H1 (cell line): ENCODE results near the gene MOGAT3. TPM values are rescaled to one million over a fixed set of nuclear protein-coding genes. Genes with fewer than 3 reads are reported as not detected.

ENCODE experiments used
- CHD1 ChIP-seq: IDR thresholded peaks from 2 replicates; pipeline ENCODE4 v1.6.1; 2012; ENCODE audit warnings: low read depth, low read length, improper control_type of control experiment
- CREB1 ChIP-seq: IDR thresholded peaks from 2 replicates; pipeline ENCODE4 v1.6.1; 2012; ENCODE audit warnings: inconsistent platforms
- CTBP2 ChIP-seq: IDR thresholded peaks from 2 replicates; pipeline ENCODE4 v1.7.0; 2011; ENCODE audit warnings: borderline replicate concordance, mild to moderate bottlenecking, moderate library complexity, mixed read lengths, low read length; ENCODE audit not compliant: insufficient read depth, insufficient read length
- FOSL1 ChIP-seq: IDR thresholded peaks from 2 replicates; pipeline ENCODE4 v1.6.1; 2011; ENCODE audit warnings: mild to moderate bottlenecking, low read depth, low read length, moderate library complexity; ENCODE audit not compliant: insufficient read depth
- GABPA ChIP-seq: IDR thresholded peaks from 2 replicates; pipeline ENCODE4 v1.6.1; 2011; ENCODE audit warnings: mild to moderate bottlenecking, low read length, moderate library complexity, borderline replicate concordance; ENCODE audit not compliant: insufficient read depth
- GTF2F1 ChIP-seq: IDR thresholded peaks from 2 replicates; pipeline ENCODE4 v1.6.1; 2012; ENCODE audit warnings: low read depth, low read length, improper control_type of control experiment, borderline replicate concordance
- HDAC2 ChIP-seq, 2 experiments: fragments of 300-600 bp in 1 of 2; sonication (generic) in 1 of 2; IDR thresholded peaks; 2 replicates each; pipeline ENCODE4 v1.6.1; 2011 to 2012; ENCODE audit warnings: low read depth in 2 of 2, low read length in 2 of 2, mild to moderate bottlenecking in 2 of 2, moderate library complexity in 2 of 2, borderline replicate concordance in 1 of 2, inconsistent platforms in 1 of 2
- KDM4A ChIP-seq: IDR thresholded peaks from one replicate; pipeline ENCODE4 v1.7.1; 2012; ENCODE audit warnings: low read depth, mild to moderate bottlenecking, moderate library complexity, low read length, inconsistent platforms; ENCODE audit not compliant: severe bottlenecking
- MAX ChIP-seq: IDR thresholded peaks from 2 replicates; pipeline ENCODE4 v1.6.1; 2012; ENCODE audit warnings: inconsistent platforms
- NRF1 ChIP-seq: IDR thresholded peaks from 2 replicates; pipeline ENCODE4 v1.6.1; 2011; ENCODE audit warnings: mild to moderate bottlenecking, low read depth, low read length, improper control_type of control experiment
- POLR2AphosphoS5 ChIP-seq: IDR thresholded peaks from 2 replicates; pipeline ENCODE4 v1.6.1; 2011; ENCODE audit warnings: low read depth, low read length
- POU5F1 ChIP-seq: IDR thresholded peaks from 2 replicates; pipeline ENCODE4 v1.6.1; 2011; ENCODE audit warnings: low read depth, mild to moderate bottlenecking, low read length, moderate library complexity
- RAD21 ChIP-seq, 2 experiments: IDR thresholded peaks in 1 of 2; conservative IDR thresholded peaks in 1 of 2; 2 replicates each; pipeline ENCODE4 v1.6.1; 2011; ENCODE audit warnings: low read depth in 2 of 2, low read length in 2 of 2, improper control_type of control experiment in 1 of 2, inconsistent platforms in 1 of 2, mild to moderate bottlenecking in 1 of 2, moderate library complexity in 1 of 2
- RBBP5 ChIP-seq: IDR thresholded peaks from 2 replicates; pipeline ENCODE4 v1.7.1; 2012; ENCODE audit warnings: low read depth, mild to moderate bottlenecking, inconsistent platforms, low read length, moderate library complexity, borderline replicate concordance
- SAP30 ChIP-seq: fragments of 300-600 bp; sonication (generic); IDR thresholded peaks from 2 replicates; pipeline ENCODE4 v1.7.1; 2012; ENCODE audit warnings: low read length, moderate library complexity, mild to moderate bottlenecking, inconsistent platforms; ENCODE audit not compliant: insufficient read depth, insufficient replicate concordance
- SIN3A ChIP-seq, 2 experiments: IDR thresholded peaks in 1 of 2; conservative IDR thresholded peaks in 1 of 2; 2 replicates each; pipeline ENCODE4 v1.6.1; 2011 to 2012; ENCODE audit warnings: low read length in 2 of 2, improper control_type of control experiment in 1 of 2, low read depth in 1 of 2, mild to moderate bottlenecking in 1 of 2
- SIX5 ChIP-seq: IDR thresholded peaks from 2 replicates; pipeline ENCODE4 v1.6.1; 2011; ENCODE audit warnings: mild to moderate bottlenecking, low read depth, low read length
- SP2 ChIP-seq: IDR thresholded peaks from 2 replicates; pipeline ENCODE4 v1.6.1; 2012; ENCODE audit warnings: mild to moderate bottlenecking, low read length, inconsistent platforms
- TBP ChIP-seq: IDR thresholded peaks from 2 replicates; pipeline ENCODE4 v1.6.1; 2011; ENCODE audit warnings: low read depth, low read length, improper control_type of control experiment
- TEAD4 ChIP-seq: IDR thresholded peaks from 2 replicates; pipeline ENCODE4 v1.6.1; 2012; ENCODE audit warnings: low read depth, low read length, inconsistent platforms, mixed read lengths
- USF2 ChIP-seq: IDR thresholded peaks from 2 replicates; pipeline ENCODE4 v1.6.1; 2011; ENCODE audit warnings: low read length, improper control_type of control experiment
- YY1 ChIP-seq: IDR thresholded peaks from 2 replicates; pipeline ENCODE4 v1.6.1; 2011; ENCODE audit warnings: low read depth, mild to moderate bottlenecking, low read length
- polyA plus RNA-seq, 7 experiments: library from polyadenylated mRNA; depleted of rRNA in 3 of 7; stranded (reverse) in 5 of 7; unstranded in 2 of 7; fragments of >200 nt in 5 of 7; fragments of 200-250 nt in 2 of 7; gene quantifications; 1 replicate in 5 of 7; 2 replicates in 1 of 7; 4 replicates in 1 of 7; pipeline versions ENCODE4 v1.2.1 to v1.2.3, GENCODE V29; 2011 to 2013; ENCODE audit warnings: missing spikeins in 2 of 7, mixed read lengths in 2 of 7
- total RNA-seq: library from RNA; stranded (reverse); fragmentation: NEBNext Ultra II Directional; extraction: Animal tissue kit (Norgen Biotek cat#: 25700); gene quantifications from 2 replicates; pipeline ENCODE4 v1.2.1, GENCODE V29; 2021

MOGAT3 gene
- total and polyA plus RNA-seq, 2 of the 8 experiments (the other 6 are each of a cell fraction or from before 2014, with no cell fraction given): 0.21 to 0.82 TPM

DNA sequence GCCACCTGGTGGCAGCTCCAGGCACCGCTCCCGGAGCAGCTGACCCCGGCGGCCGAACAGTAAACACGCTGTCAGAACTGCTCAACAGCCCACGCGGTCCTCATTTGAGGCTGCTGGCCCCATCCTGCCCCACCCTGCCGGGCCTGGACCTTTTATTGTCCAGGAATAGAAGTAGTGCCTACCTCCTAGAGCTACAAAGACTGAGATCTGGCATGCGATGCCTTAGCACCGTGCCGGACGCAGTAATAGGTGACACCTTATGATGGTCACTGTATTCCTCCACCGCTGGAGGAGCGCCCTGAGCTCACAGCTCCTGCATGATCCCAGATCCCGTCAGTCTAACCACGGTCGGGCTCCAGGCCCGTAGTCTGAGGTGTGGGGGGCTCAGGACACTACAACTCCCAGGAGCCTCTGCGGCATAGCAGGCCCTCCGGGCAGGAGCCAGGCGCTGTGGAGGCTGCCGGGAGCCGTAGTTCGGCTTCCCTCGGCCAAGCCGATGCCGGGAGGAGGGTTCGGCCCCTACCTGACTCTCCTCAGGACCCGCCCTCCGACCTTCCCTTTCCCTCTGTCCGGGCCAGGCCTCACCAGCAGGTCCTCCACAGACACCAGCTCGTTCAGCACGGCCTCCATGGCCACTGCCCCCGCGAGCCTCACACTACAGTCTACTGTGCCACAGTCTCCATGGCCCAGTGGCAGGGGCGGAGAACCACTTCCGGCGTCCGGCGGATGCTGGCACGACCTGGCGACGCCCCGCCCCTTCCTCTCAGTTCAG, 43.7 kb upstream of the MOGAT3 start, which contains the start of gene FIS1 (continued):
- TF ChIP-seq USF2 (no peak), SAP30 (peak; percentile 99), CTBP2 (no peak), GABPA (peak; percentile 88), GTF2F1 (no peak), SIX5 (peak; percentile 95), CHD1 (no peak), NRF1 (no peak), FOSL1 (no peak), CREB1 (peak; percentile 36), HDAC2 (IDR thresholded peaks at IDR 0.05; ENCODE audit: borderline replicate concordance in 1 of 2, low read depth in 2 of 2, low read length in 2 of 2) (peak in 1 of 2 experiments; percentile 98; a peak in 2 of 4 replicates), POLR2AphosphoS5 (peak; percentile 79), RBBP5 (0 out of 2 replicates have a peak, but pooled peaks have one; percentile 8), YY1 (peak; percentile 14; the same call in 1 of the 2 replicates), TBP (peak; percentile 17; the same call in 1 of the 2 replicates), MAX (peak; percentile 82), SP2 (no peak), TEAD4 (no peak), RAD21 (IDR thresholded peaks at IDR 0.05 in 1 of 2, conservative IDR thresholded peaks at IDR 0.05 in 1 of 2; ENCODE audit: low read depth in 2 of 2, low read length in 2 of 2) (peak in 1 of 2 experiments; percentile 54; a peak in 3 of 4 replicates), SIN3A (conservative IDR thresholded peaks at IDR 0.05 in 1 of 2, IDR thresholded peaks at IDR 0.05 in 1 of 2; ENCODE audit: low read depth in 1 of 2, low read length in 2 of 2) (peak; percentile 93 to 97; a peak in 3 of 4 replicates), KDM4A (peak; percentile 69), POU5F1 (no peak)
